H1 (cell line): Measurements from ENCODE around the gene DHRS4L2. TPM values are rescaled to one million over a fixed set of nuclear protein-coding genes. Genes with fewer than 3 reads are reported as not detected.

Experiments used
- CTCF ChIA-PET: fragments of 300-600 bp; sonication (Branson Sonifier 250); formaldehyde crosslinking; loops from one replicate; lab custom pipeline; 2021; ENCODE audit not compliant: partially characterized antibody; lab: Charles Lee
- POLR2A ChIA-PET: fragments of 300-600 bp; sonication (Branson Sonifier 250); formaldehyde crosslinking; loops from one replicate; lab custom pipeline; 2021; ENCODE audit warnings: inconsistent platforms; ENCODE audit not compliant: partially characterized antibody; lab: Charles Lee
- DNase-seq, 2 experiments: peaks; one replicate each; pipeline versions ENCODE4 v3.0.0 to v3.0.0-alpha.2; 2010 to 2022; ENCODE audit warnings: low spot score in 2 of 2, low read depth in 1 of 2, mixed read lengths in 1 of 2
- FAIRE-seq: peaks from 2 replicates; lab custom pipeline; 2011; peaks lifted over from hg19 to GRCh38; lab: Jason Lieb, UNC
- H2AFZ ChIP-seq: 2 replicates; pipeline ENCODE4 v1.8.1; 2012; ENCODE audit warnings: low read length, inconsistent platforms
- H2AK5ac ChIP-seq: 2 replicates; pipeline ENCODE4 v1.6.1; 2013; ENCODE audit warnings: low read depth, low read length
- H2BK120ac ChIP-seq: replicated peaks from 2 replicates; pipeline ENCODE3; 2013; ENCODE audit warnings: low read depth, low read length, inconsistent platforms
- H2BK12ac ChIP-seq: 2 replicates; pipeline ENCODE4 v1.6.1; 2013; ENCODE audit warnings: low read depth, low read length
- H2BK15ac ChIP-seq: 2 replicates; pipeline ENCODE4 v1.6.1; 2013; ENCODE audit warnings: low read length
- H2BK20ac ChIP-seq: 2 replicates; pipeline ENCODE4 v1.6.1; 2013; ENCODE audit warnings: low read length
- H2BK5ac ChIP-seq: 2 replicates; pipeline ENCODE4 v1.6.1; 2013; ENCODE audit warnings: low read depth, low read length
- H3K14ac ChIP-seq: 2 replicates; pipeline ENCODE4 v1.6.1; 2013; ENCODE audit warnings: inconsistent platforms; ENCODE audit not compliant: insufficient read length
- H3K18ac ChIP-seq: 2 replicates; pipeline ENCODE4 v1.6.1; 2013; ENCODE audit warnings: low read length; ENCODE audit errors: extremely low read depth
- H3K23ac ChIP-seq: 2 replicates; pipeline ENCODE4 v1.6.1; 2013; ENCODE audit warnings: inconsistent platforms; ENCODE audit not compliant: insufficient read length
- H3K23me2 ChIP-seq: 2 replicates; pipeline ENCODE4 v1.6.1; 2013; ENCODE audit warnings: low read depth, low read length
- H3K27ac ChIP-seq: 2 replicates; pipeline ENCODE4 v1.6.1; 2011; ENCODE audit warnings: low read depth, low read length, inconsistent platforms
- H3K27me3 ChIP-seq, 4 experiments: replicated peaks in 1 of 4; 1 replicate in 1 of 4; 2 replicates in 3 of 4; pipeline versions ENCODE4 v1.6.1 to v1.8.1; 2011 to 2013; ENCODE audit warnings: low read length in 3 of 4, mild to moderate bottlenecking in 3 of 4, inconsistent platforms in 2 of 4, mixed read lengths in 2 of 4, moderate library complexity in 1 of 4; ENCODE audit not compliant: control insufficient read depth in 3 of 4, insufficient read depth in 3 of 4; ENCODE audit errors: extremely low read depth in 1 of 4
- H3K36me3 ChIP-seq, 4 experiments: 2 replicates each; pipeline versions ENCODE4 v1.6.1 to v1.8.1; 2011 to 2013; ENCODE audit warnings: mild to moderate bottlenecking in 4 of 4, low read length in 3 of 4, moderate library complexity in 2 of 4, control low read depth in 1 of 4, inconsistent platforms in 1 of 4; ENCODE audit not compliant: insufficient read depth in 4 of 4, control insufficient read depth in 2 of 4
- H3K4ac ChIP-seq: replicated peaks from 2 replicates; pipeline ENCODE3; 2013; ENCODE audit warnings: low read length, low read depth, mixed read lengths, inconsistent platforms; ENCODE audit not compliant: insufficient read length
- H3K4me1 ChIP-seq, 4 experiments: replicated peaks in 1 of 4; 1 replicate in 1 of 4; 2 replicates in 3 of 4; pipeline versions ENCODE4 v1.6.1 to v1.8.1; 2011 to 2013; ENCODE audit warnings: low read length in 3 of 4, inconsistent platforms in 2 of 4, mixed read lengths in 1 of 4; ENCODE audit not compliant: insufficient read depth in 4 of 4, control insufficient read depth in 3 of 4
- H3K4me2 ChIP-seq, 2 experiments: 2 replicates each; pipeline versions ENCODE4 v1.6.1 to v1.8.1; 2011 to 2013; ENCODE audit warnings: low read depth in 2 of 2, low read length in 2 of 2, control low read depth in 1 of 2, inconsistent platforms in 1 of 2, mild to moderate bottlenecking in 1 of 2; ENCODE audit not compliant: insufficient read depth in 1 of 2
- H3K4me3 ChIP-seq, 4 experiments: fragments of 200-600, 300-600 bp in 1 of 4; sonication (generic), shearing (Covaris generic), sonication (Bioruptor Twin) in 1 of 4; 2 replicates each; pipeline versions ENCODE4 v1.5.1 to v1.8.1; 2011 to 2016; ENCODE audit warnings: low read length in 4 of 4, low read depth in 3 of 4, control low read depth in 2 of 4, inconsistent platforms in 2 of 4, mild to moderate bottlenecking in 2 of 4, mixed read lengths in 1 of 4, moderate library complexity in 1 of 4; ENCODE audit not compliant: insufficient read depth in 2 of 4; ENCODE audit errors: extremely low read depth in 1 of 4
- H3K56ac ChIP-seq: replicated peaks from 2 replicates; pipeline ENCODE3; 2013; ENCODE audit warnings: low read depth, mild to moderate bottlenecking, mixed read lengths, low read length, inconsistent platforms; ENCODE audit not compliant: insufficient read length
- H3K79me1 ChIP-seq: 2 replicates; pipeline ENCODE4 v1.6.1; 2013; ENCODE audit warnings: low read depth, low read length, control low read depth
- H3K79me2 ChIP-seq, 2 experiments: 2 replicates each; pipeline versions ENCODE4 v1.6.1 to v1.8.1; 2012 to 2013; ENCODE audit warnings: low read length in 2 of 2, mild to moderate bottlenecking in 2 of 2, inconsistent platforms in 1 of 2; ENCODE audit not compliant: insufficient read depth in 2 of 2, control insufficient read depth in 1 of 2
- H3K9ac ChIP-seq, 4 experiments: replicated peaks in 1 of 4; 1 replicate in 1 of 4; 2 replicates in 3 of 4; pipeline versions ENCODE4 v1.6.1 to v1.8.1; 2011 to 2013; ENCODE audit warnings: low read depth in 3 of 4, low read length in 3 of 4, control low read depth in 2 of 4, mild to moderate bottlenecking in 2 of 4, moderate library complexity in 2 of 4, inconsistent platforms in 1 of 4; ENCODE audit errors: extremely low read depth in 1 of 4
- H3K9me3 ChIP-seq, 2 experiments: 2 replicates each; pipeline versions ENCODE4 v1.6.1 to v1.8.1; 2012 to 2013; ENCODE audit warnings: mild to moderate bottlenecking in 2 of 2, moderate library complexity in 2 of 2, control low read depth in 1 of 2, inconsistent platforms in 1 of 2, low read depth in 1 of 2, low read length in 1 of 2, mixed read lengths in 1 of 2; ENCODE audit not compliant: insufficient read depth in 2 of 2
- H4K20me1 ChIP-seq, 2 experiments: replicated peaks in 1 of 2; 2 replicates each; pipeline versions ENCODE3 to v1.8.1; 2011 to 2013; ENCODE audit warnings: inconsistent platforms in 2 of 2, low read length in 2 of 2, mild to moderate bottlenecking in 1 of 2; ENCODE audit not compliant: insufficient read depth in 2 of 2, control insufficient read depth in 1 of 2
- H4K5ac ChIP-seq: 2 replicates; pipeline ENCODE4 v1.6.1; 2013; ENCODE audit warnings: low read length, low read depth, mixed read lengths, inconsistent platforms; ENCODE audit not compliant: insufficient read length
- H4K8ac ChIP-seq: 2 replicates; pipeline ENCODE4 v1.8.0; 2013; ENCODE audit warnings: mild to moderate bottlenecking, moderate library complexity, low read length, inconsistent platforms; ENCODE audit not compliant: insufficient read depth; ENCODE audit errors: extremely low read depth
- H4K91ac ChIP-seq: replicated peaks from 2 replicates; pipeline ENCODE3; 2013; ENCODE audit warnings: low read length, mixed read lengths, inconsistent platforms; ENCODE audit not compliant: insufficient read length
- BRCA1 ChIP-seq: IDR thresholded peaks from 2 replicates; pipeline ENCODE4 v1.6.1; 2012; ENCODE audit warnings: low read depth, low read length, improper control_type of control experiment
- POLR2AphosphoS5 ChIP-seq: IDR thresholded peaks from 2 replicates; pipeline ENCODE4 v1.6.1; 2011; ENCODE audit warnings: low read depth, low read length
- RAD21 ChIP-seq, 2 experiments: IDR thresholded peaks in 1 of 2; conservative IDR thresholded peaks in 1 of 2; 2 replicates each; pipeline ENCODE4 v1.6.1; 2011; ENCODE audit warnings: low read depth in 2 of 2, low read length in 2 of 2, improper control_type of control experiment in 1 of 2, inconsistent platforms in 1 of 2, mild to moderate bottlenecking in 1 of 2, moderate library complexity in 1 of 2
- RXRA ChIP-seq: IDR thresholded peaks from 2 replicates; pipeline ENCODE4 v1.6.1; 2011; ENCODE audit warnings: low read depth, mild to moderate bottlenecking, low read length, moderate library complexity; ENCODE audit not compliant: insufficient read depth
- SIN3A ChIP-seq, 2 experiments: IDR thresholded peaks in 1 of 2; conservative IDR thresholded peaks in 1 of 2; 2 replicates each; pipeline ENCODE4 v1.6.1; 2011 to 2012; ENCODE audit warnings: low read length in 2 of 2, improper control_type of control experiment in 1 of 2, low read depth in 1 of 2, mild to moderate bottlenecking in 1 of 2
- SP1 ChIP-seq: IDR thresholded peaks from 2 replicates; pipeline ENCODE4 v1.6.1; 2011; ENCODE audit warnings: low read depth, low read length
- SP2 ChIP-seq: IDR thresholded peaks from 2 replicates; pipeline ENCODE4 v1.6.1; 2012; ENCODE audit warnings: mild to moderate bottlenecking, low read length, inconsistent platforms
- SP4 ChIP-seq: IDR thresholded peaks from 2 replicates; pipeline ENCODE4 v1.6.1; 2012; ENCODE audit warnings: low read length, inconsistent platforms
- TAF1 ChIP-seq: IDR thresholded peaks from 2 replicates; pipeline ENCODE4 v1.6.1; 2011; ENCODE audit warnings: mild to moderate bottlenecking, low read depth, low read length
- TBP ChIP-seq: IDR thresholded peaks from 2 replicates; pipeline ENCODE4 v1.6.1; 2011; ENCODE audit warnings: low read depth, low read length, improper control_type of control experiment
- TEAD4 ChIP-seq: IDR thresholded peaks from 2 replicates; pipeline ENCODE4 v1.6.1; 2012; ENCODE audit warnings: low read depth, low read length, inconsistent platforms, mixed read lengths
- WGBS, 2 experiments: shearing (Covaris generic) in 1 of 2; methylation state at CpG; one replicate each; pipeline versions ENCODE4 v1.1.6 to v1.1.7; 2013 to 2015; ENCODE audit warnings: low lambda C conversion rate in 2 of 2, mixed read lengths in 2 of 2, inconsistent platforms in 1 of 2, low coverage in 1 of 2, missing lambda C conversion rate in 1 of 2; ENCODE audit not compliant: insufficient replicate concordance in 2 of 2, insufficient coverage in 1 of 2, insufficient read length in 1 of 2; ENCODE audit errors: extremely low coverage in 1 of 2, missing lambda C conversion rate in 1 of 2; 5-methylcytosine and 5-hydroxymethylcytosine counted together
- polyA plus RNA-seq, 7 experiments: library from polyadenylated mRNA; depleted of rRNA in 3 of 7; stranded (reverse) in 5 of 7; unstranded in 2 of 7; fragments of >200 nt in 5 of 7; fragments of 200-250 nt in 2 of 7; gene quantifications; 1 replicate in 5 of 7; 2 replicates in 1 of 7; 4 replicates in 1 of 7; pipeline versions ENCODE4 v1.2.1 to v1.2.3, GENCODE V29; 2011 to 2013; ENCODE audit warnings: missing spikeins in 2 of 7, mixed read lengths in 2 of 7
- total RNA-seq: library from RNA; stranded (reverse); fragmentation: NEBNext Ultra II Directional; extraction: Animal tissue kit (Norgen Biotek cat#: 25700); gene quantifications from 2 replicates; pipeline ENCODE4 v1.2.1, GENCODE V29; 2021

The DHRS4L2 gene
- total and polyA plus RNA-seq, 2 of the 8 experiments (the other 6 are each of a cell fraction or from before 2014, with no cell fraction given), result 12.3 to 15.4 TPM

GRCh38 chr14:23953464-23954278 is 35.1 kb upstream of the DHRS4L2 start, which contains the start of gene DHRS4:
TSS of gene DHRS4 (plus strand) at chr14:23953770. CDS start at chr14:23953789, 19 bp downstream.
- Histone ChIP-seq H3K18ac (peak within 1 kb of the TSS; percentile 83), H2AK5ac (no peak within 1 kb of the TSS), H3K23ac (no peak within 1 kb of the TSS), H2BK15ac (no peak within 1 kb of the TSS), H4K5ac (peak within 1 kb of the TSS; percentile 77), H3K79me2 (no peaks in the 10 kb centered on the region), H3K9me3 (no peaks in the 10 kb centered on the region), H2BK12ac (no peak within 1 kb of the TSS), H4K91ac (peak within 1 kb of the TSS; percentile 80), H3K36me3 (no peaks in the 10 kb centered on the region), H3K23me2 (no peaks in the 10 kb centered on the region; the same call in 1 of the 2 replicates), H3K9ac (peak within 1 kb of the TSS; percentile 15 to 76 (median 66)), H3K27ac (peak within 1 kb of the TSS; percentile 69), H3K4me3 (peak within 1 kb of the TSS; percentile 72 to 90 (median 86)), H3K4me1 (peaks cover 0 to 7% (median under 1%) of the 10 kb centered on the region in 4 experiments; a peak in 2 of 7 replicates), H3K56ac (peak within 1 kb of the TSS; percentile 92), H3K4me2 (peak within 1 kb of the TSS; percentile 71 to 92), H4K8ac (peak within 1 kb of the TSS; percentile 89; the same call in 1 of the 2 replicates), H4K20me1 (no peaks in the 10 kb centered on the region), H3K27me3 (no peaks in the 10 kb centered on the region), H2BK20ac (no peak within 1 kb of the TSS), H2BK5ac (peak within 1 kb of the TSS; percentile 96), H2AFZ (peak within 1 kb of the TSS; percentile 79; the same call in 1 of the 2 replicates), H3K14ac (no peak within 1 kb of the TSS), H2BK120ac (no peak within 1 kb of the TSS), H3K4ac (no peak within 1 kb of the TSS), H3K79me1 (no peaks in the 10 kb centered on the region)
- 3% methylated on average over 31 of the region's 44 CpGs; no CpG with 5 or more reads in 1 of the 2 experiments for WGBS, 2 experiments
- CTCF ChIA-PET, result interaction anchor here (0.6 to 4.2 kb wide), 21 partner anchors 10 to 382 kb away, joined by 3 to 35 read pairs (median 4); partner anchors contain the start of gene GMPR2
- no peak for FAIRE-seq
- POLR2A ChIA-PET, result interaction anchor here (0.7 kb wide), 1 partner anchor 142 kb away, joined by 3 read pairs; no protein-coding TSS in a partner anchor
- DNase-seq, result peak; percentile 59 to 86
- TF ChIP-seq BRCA1, result no peak
- TF ChIP-seq RXRA, result no peak
- TF ChIP-seq RAD21 (IDR thresholded peaks at IDR 0.05 in 1 of 2, conservative IDR thresholded peaks at IDR 0.05 in 1 of 2; ENCODE audit: low read depth in 2 of 2, low read length in 2 of 2), result peak; percentile 71 to 82
- peak; percentile 74 for TF ChIP-seq POLR2AphosphoS5
- peak; percentile 54; the same call in 1 of the 2 replicates for TF ChIP-seq TBP
- peak; percentile 23; the same call in 1 of the 2 replicates for TF ChIP-seq SP2
- TF ChIP-seq SIN3A (conservative IDR thresholded peaks at IDR 0.05 in 1 of 2, IDR thresholded peaks at IDR 0.05 in 1 of 2; ENCODE audit: low read depth in 1 of 2, low read length in 2 of 2), result 0 out of 4 replicates have a peak, but pooled peaks of 1 of the 2 experiments have one; percentile 49
- 0 out of 2 replicates have a peak, but pooled peaks have one; percentile 43 for TF ChIP-seq SP1
- peak; percentile 77 for TF ChIP-seq TAF1
- no peak for TF ChIP-seq TEAD4
- TF ChIP-seq SP4, result no peak
